GM21786 (cell line): Measurements from ENCODE around the gene CAPN9.

Source experiments
- ATAC-seq: cut with Tn5 transposase; IDR thresholded peaks from one replicate; pipeline ENCODE4 v1.9.1; 2021; ENCODE audit not compliant: unreplicated experiment

CAPN9 gene

DNA sequence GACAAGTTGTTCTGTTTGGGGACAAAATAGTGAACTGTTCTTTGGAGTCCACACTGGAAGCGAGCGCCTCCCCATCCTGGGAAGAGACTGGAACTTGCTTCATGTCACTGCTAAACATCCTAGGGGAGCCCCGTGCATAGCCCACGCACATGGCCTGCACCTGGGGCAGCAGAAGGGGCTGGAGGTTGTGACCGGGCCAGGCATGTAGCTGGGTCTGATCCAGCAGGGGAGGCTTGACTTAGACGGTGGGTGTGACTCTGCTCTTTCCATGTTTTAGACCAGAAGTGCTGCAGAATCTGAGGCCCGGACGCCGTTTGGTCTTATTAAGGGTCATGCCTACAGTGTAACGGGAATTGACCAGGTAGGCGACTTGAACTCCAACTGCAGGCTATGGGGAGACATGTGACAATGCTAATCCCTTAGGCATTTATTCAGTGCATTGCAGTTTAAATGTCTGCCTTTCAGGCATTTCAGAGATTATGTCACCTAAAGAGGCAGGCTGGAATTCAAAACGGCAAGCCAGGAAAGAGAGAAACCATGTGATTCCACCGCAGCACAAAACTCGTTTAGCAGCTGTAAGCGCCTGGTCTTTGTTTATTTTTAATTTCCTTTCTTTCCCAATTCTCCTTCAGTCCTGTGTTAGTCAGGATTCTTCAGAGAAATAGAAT lies 21.8 kb downstream of the CAPN9 start:
- ATAC-seq = no peak

DNA sequence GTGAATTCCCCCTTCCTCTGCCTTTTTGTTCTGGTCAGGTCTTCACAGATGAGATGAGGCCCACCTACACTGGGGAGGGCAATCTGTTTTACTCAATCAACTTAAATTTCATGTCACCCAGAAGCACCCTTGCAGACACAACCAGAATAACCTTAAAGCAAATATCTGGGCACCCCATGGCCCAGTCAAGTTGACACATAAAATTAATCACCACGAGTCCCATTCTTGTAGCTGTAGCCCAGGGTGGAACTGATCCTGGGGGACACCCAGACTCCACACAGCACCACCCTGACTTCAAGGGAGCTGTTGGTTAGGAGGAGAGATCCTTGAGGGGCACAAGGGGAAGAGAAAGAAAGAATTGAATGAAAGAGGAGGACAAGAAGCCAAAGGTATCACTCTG lies 23.1 kb downstream of the CAPN9 start:
- ATAC-seq = no peak

DNA sequence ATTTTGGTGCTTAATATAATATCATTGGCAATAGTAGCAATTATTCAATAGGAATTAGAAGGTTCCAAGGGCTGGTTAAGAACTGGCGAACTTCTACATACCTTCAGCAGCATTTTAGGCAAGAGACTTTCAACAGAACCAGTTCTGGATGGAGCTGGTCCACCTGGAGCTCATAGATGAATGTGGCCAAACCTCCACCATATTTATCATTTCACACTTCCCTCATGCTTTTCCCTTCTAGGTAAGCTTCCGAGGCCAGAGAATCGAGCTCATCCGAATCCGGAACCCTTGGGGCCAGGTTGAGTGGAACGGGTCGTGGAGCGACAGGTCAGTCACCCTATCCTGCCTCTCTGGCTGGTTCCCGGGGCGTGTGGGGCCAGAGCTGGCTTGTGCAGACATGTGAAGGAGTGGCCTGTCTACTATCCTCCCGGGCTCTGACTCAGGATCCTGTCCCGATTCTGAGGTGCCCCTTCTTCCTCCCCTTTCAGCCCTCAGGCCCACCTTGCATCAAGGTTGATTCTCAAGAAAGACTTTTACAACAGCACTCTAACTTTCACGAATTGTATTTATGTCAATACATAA lies 24.7 kb downstream of the CAPN9 start:
- ATAC-seq = no peak

DNA sequence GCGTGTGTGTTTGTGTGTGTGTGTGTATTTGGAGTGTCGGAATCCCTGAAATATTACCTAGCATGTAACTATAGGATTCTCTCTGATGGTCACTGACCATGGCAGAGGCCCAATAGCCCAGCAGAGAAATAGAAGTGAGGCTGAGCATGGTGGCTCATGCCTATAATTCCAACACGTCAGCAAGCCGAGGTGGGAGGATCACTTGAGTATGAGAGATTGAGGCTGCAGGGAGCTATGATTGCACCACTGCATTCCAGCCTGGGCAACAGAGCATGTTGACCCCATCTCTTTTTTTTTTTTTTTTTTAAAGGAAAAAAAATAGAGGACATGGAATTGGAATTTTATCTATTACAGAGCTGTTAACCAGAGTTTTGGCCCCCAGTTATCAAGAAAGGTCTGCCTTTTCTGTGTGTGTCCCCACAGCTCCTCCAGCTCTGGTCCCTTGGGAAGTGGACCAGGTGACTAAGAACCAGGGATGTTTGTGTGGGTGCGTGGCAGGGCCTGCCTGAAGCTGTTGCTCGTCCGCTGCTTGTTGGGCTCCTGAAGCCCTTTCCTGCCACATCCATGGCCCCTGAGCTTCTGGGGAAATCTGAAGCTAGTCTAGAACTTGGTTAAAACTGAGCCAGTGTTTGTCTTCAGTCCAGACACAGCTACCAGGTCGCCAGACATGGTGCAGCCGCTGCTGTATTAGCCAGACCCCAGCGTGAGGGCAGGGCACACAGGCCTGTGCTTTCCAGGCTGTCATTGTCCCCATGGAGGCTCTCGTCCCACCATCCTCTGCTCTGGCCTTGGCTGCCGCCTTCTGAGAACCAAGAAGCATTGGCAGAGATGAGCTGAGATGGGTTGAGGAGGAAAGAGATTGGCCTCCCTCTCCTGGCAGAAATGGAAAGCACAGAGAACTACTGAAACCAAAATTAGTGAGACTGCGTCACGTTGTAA lies 25.5 kb downstream of the CAPN9 start:
- ATAC-seq = no peak

DNA sequence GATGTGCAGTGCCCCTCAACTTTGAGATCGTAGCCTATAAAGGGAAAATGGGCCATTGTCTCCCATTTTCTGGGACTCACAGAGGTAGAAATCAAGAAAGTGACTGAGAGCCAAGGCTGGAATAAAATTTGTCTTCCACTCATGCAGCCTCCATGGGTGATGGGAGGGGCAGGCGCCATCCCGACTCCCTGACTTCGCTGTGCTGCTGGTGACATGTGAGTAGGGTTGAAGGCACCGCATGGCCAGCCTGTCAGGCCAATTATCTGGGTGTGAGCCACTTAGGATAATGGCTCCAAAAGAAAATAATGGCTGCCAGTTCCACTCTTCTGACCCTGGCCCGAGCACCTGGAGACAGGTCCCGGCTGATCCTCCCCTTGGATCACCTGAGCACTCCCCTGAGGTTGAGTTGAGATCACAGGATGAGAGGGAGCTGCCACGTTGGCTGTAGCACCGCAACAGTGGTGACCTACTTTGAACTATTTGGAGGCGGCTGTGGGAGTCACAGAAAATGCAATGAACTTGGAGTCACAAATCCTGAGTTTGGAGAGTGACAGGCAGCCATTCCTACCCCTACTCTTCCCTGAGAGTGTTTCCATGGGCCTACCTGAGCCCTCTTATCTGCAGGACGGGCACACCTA lies 26.3 kb downstream of the CAPN9 start:
- ATAC-seq = no peak

DNA sequence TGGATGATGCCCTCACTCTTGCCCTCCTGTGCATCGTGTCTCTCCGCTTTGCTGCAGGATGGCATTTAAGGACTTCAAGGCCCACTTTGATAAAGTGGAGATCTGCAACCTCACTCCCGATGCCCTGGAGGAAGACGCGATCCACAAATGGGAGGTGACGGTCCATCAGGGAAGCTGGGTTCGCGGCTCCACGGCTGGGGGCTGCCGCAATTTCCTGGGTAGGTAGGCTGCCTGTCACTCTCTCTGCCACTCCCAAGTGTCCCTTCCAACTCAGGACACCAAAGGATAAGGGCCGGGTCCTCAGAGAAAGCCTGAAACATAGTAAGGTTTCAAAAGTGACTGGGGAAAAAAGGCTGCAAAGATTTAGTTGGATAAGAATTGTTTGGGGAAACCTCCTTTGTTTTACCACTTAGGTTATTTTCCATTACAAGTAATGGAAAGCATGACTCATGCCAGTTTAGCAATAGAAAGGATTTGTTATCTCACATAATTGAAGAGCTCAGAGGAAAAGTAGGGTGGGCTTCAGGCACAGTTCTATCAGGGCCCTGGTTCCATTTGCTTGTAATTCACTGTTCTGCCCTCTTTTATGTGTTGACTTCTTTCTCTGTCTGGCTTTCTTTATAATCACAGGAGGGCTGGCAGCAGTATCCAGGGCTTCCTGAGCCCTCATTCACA lies 31.9 kb downstream of the CAPN9 start:
- no peak for ATAC-seq

DNA sequence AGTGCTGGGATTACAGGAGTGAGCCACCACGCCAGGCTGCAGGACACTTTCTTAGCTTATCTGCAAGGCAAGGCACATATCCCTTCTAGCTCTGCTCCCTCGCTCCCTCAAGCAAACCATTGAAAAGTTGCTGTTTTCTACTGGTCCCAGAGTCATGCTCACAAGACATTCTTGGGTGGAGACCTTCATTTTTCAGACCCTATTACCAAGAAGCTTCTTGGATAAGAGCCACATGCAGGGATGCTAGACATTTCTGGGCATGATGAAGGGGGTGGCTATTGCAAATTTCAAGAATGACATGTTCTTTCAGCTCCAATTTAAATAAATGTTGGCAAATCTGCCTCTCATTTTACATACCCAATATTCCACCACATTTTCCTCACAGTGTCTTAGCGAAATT lies 33.9 kb downstream of the CAPN9 start:
- ATAC-seq = no peak

DNA sequence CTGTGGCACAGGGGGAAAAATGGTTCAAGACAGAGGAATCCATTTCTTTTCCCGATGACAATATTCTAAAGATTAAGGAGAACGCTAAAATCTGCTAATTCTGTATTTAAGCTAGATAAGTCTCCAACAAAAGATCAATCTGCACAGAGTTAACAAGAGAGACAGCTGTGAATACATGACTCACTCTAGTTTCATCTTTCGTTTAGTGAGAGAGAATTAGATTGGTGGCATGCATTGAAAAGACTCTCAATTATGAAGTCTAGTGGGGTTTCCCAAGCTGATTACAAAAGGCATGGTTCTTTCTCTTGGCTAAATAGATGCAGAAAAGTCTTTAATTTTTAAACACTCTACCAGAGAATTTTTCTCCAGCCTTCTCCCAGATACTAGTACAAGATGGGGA lies 34.4 kb downstream of the CAPN9 start:
- ATAC-seq = peak; percentile 96

DNA sequence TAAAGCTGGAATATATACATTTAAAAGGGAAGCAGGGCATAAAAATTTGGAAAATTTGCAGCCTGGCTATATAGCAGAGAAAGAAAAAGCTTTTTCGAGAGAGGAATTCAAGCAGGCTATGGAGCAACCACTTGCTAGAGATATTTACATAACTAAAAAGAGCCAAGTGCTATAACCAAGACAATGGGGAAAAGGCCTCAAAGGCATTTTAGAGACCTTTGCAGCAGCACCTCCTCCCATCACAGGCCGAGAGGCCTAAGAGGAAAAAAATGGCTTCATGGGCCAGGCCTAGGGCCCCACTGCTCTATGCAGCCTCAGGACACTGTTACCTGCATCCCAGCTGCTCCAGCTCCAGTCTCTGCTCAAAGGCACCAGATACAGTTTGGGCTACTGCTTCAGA lies 37.0 kb downstream of the CAPN9 start:
- no peak for ATAC-seq

DNA sequence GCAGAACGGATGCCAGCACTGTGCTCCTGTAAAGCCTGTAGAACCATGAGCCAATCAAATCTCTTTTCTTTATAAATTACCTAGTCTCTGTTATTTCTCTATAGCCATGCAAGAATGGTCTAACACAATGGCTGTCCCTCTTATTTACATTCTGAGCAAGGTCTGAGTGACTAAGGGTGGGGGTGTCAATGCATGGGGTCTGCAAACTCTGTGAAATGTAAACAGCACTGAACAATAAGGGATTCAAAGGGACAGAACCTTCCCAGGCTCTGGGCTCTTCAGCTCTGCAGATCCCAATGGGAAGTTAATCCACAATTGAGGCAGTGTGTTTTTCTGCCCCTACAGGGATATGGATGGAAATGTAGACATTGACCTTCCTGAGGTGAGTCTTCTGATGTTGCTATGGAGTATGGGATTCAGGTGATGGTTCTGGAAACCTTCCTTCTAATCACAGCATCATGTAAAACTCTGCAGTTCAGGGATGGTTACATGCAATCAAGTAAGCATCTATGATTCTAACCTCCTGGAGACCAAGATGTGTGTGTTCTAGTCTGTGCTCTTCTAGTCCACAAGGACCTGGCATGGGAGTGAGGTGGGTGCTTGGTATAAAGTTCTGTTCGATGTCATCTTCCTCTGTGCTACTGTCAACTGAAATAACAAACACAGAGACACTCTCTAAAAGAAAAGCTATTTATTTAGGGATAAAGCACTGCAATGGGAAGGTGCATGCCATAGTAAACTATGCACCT lies 38.6 kb downstream of the CAPN9 start:
- no peak for ATAC-seq

DNA sequence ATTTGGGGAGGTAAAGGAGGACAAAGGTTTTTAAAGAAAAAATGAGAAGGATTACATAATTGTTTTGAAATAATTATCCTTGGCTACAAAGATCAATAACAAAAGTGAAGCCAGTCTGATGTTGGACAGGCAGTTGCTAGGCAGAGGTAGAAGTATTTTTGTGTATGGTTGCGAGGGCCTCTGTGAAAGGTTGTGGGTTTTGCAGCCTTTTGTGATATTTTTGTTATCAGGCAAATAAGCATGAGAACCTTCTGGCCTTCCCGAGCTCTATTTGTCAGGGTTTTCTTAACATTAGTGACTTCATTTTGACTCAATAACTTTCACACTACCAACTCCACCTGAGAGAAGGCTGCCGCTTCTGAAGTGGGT lies 39.2 kb downstream of the CAPN9 start:
- no peak for ATAC-seq

DNA sequence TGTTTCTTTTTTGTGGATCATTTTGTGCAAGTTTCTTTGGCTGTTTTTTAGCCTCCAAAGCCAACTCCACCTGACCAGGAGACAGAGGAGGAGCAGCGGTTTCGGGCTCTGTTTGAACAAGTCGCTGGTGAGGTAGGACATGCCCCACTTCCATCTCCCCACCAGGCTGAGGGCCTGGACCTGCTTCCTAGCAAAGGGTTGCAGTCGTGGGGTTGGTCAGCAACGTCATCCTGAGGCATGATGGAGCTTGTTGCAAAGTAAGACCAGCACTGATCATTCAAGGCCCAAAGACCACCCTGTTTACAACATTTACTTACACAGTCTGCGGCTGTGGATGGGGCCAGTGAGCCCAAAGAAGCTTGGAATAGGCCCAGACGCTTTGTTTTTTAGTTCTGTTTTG lies 40.3 kb downstream of the CAPN9 start:
- no peak for ATAC-seq

DNA sequence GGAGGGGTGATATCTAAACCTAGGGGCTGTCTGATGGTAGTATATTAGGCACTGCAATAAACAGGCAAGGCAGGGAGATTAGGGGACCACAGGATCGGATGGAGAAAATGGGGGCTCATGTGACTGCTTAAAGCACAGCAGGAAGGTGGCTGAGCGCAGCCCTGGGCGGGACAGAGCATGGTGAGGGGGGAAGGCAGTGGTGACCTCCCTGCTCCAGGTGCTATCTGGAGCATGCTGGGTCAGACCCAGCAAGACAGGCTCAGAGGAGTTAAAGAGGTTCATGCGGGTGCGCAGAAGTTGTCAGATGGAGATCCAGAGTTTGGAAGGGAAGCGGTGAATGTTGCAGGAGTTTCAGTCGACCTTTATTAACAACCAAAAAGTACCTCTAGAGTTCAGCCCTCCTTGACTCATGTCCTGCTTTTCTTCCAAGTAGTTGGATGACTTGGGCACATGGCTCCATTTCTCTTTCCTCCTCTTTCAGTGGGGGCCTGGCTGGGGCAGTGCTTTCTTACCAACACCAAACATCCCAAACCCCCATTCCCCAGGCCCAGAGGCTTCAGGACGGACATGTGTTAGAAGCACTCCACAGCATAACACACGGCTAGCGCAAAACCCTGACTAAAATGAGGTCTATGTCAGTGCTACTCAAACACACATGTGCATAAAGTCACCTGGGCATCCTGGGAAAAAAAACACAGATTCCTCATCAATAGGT lies 41.5 kb downstream of the CAPN9 start:
- ATAC-seq = no peak

DNA sequence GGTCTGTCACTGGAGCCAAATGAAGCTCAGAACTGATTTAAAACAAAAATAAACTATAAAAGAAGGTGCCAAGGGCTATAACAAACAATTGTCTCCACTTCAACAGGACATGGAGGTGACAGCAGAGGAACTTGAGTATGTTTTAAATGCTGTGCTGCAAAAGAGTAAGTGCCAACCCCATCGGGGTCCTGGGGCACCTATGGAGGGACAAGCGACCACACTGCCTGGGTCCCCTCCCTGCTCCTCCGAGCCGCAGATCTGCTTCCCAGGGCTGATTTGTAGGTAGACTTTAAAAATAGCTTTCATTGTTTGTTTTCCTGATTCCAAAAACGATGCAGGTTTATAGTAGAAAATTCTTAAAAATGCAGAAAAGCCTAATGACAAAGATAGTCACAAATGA lies 42.8 kb downstream of the CAPN9 start:
- ATAC-seq = no peak

DNA sequence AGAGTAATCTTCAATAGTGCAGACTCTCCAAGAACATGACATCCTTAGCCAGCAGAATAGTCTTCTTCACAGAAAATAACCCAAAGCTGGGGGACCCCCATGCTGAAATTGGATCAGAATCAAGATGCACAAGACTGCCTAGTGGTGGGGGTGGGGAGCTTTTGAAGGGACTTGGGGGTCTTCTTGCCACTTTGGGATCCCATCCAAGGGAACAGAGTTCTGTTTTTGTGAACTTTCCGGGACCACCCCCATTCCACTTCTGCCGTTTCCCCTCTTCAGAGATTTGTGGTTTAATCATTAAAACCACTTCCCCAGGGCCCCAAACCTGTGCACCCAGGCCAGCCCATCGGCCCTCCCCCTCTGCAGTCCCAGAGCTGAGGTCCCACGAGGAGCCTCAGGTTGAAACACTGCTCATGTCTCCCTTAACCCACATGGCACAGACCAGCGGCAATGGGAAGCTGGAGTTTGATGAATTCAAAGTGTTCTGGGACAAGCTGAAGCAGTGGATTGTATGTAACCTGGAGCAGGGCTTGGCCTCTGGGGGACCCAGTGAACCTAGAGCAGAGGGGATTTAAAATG lies 44.9 kb downstream of the CAPN9 start:
- no peak for ATAC-seq

DNA sequence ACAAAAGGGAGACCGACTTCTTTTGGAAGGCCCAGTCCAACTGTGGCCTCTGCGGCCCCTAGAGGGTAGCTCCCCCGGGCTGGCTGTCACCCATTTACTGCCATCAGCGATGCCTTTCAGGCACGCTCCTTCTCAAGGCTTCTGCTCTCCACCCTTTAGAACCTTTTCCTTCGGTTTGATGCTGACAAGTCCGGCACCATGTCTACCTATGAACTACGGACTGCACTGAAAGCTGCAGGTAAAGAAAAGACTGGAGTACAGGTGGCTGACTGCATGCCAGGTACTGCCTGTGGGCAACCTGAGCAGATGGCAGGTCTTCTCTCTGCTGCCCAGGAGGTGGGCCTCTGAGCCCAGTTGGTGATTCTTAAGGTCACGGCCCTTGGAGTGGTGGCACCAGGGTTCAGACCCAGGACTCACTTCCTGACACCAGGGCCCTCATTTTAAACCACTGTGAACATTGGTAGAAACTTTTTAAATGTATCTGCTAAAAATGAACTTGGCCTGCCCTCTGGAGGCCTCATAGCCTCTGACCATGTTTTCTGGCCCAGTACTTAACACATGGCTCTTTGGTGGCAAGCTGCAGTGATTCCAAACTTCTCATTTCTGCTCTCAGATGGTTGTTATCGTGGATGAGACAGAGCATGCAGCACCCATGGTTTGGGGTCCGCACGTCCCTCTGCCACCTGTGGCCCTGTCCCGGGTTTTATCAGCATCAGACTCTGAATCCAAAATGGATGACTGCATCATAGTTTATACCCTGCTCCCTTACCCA lies 45.7 kb downstream of the CAPN9 start:
- no peak for ATAC-seq

DNA sequence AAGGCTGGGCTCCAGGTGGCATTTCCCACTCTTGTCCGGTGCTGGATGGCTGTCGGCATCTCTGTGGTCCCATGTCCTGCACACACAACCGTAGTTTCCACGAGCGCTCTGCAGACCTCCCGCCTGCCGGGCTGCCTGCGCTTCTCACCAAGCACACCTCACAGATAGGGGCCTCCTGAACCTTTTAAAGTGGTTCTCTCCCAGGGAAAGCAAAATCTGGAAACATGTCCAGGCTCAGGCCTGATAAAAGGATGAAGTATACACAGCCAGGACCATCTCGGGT lies 46.2 kb downstream of the CAPN9 start:
- no peak for ATAC-seq

DNA sequence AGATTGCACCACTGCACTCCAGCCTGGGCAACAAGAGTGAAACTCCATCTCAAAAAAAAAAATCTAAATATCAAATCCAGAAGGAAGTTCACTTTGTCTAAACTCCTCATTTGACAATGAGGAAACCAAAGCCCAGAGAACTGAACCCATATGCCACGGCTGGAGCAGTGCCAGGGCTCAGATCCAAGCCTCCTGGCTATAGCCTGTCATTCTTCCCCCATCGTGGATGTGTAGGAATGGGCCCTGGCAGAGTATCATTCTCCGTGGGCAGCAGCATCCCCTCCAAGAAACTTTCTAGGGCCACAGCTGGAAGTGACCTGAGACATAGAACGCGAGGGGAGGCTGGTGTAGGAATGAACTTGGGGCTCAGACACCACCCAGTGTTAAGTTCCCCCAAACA lies 47.2 kb downstream of the CAPN9 start:
- ATAC-seq = no peak
